Measurements from ENCODE around the gene ONECUT2.
A peak's percentile ranks its signal among the peaks of the same experiment; 100 is the strongest.
"Not testable (repeated sequence)": the region's sequence is repeated elsewhere in the genome, so short reads cannot be mapped to it uniquely, and the experiment has no call there.

Gene ONECUT2

DNA sequence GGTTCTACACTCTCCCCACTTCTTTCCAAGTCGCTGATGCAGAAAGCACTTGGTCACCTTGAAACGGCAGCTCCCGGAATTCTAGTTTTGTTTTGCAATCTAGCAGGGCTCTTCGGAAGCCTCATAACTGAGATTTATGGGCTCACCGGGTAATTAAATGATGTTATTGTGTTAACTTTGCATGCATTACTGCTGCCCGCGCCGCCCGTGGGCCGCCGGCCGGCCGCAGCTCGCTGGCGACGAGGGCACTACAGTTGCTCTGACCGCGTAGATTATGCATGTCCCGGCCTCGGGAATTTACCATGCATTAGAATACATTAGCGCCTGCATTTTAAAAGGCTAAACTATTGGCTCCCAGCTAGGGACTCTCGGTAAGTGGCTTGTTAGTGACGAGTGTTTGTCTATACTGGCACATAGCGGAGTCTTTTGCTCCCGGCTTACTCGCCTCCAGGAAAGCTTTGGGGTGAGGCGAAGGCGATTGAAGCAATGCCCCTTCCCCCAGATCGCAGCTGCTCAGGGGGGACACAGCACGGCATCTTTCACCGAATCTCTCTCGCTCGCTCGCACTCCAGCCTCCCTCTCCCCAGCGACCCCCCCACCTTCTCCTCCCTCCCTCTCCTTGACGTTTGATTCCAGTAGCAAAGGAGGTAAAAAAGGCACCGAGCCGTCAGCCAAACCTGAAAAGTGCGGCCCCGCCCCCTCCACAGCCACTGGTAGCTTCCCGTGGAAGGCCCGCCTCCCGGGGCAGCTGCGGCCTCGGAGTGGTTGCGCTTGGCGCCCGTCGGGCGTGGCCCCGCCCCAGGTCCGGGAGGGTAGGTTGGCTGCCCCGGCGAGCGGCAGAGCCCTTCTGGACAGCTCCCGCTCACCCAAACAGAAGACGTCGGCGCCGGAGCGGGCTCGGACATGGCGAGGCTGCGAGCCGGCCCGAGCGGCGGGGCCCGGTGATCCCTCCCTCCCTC lies at the start of gene ONECUT2:
ONECUT2 (plus strand) TSS at position 839 of the 959 bp plus-strand sequence. CDS start 343 bp downstream, outside the sequence.
- DNase-seq = peak; percentile 89

DNA sequence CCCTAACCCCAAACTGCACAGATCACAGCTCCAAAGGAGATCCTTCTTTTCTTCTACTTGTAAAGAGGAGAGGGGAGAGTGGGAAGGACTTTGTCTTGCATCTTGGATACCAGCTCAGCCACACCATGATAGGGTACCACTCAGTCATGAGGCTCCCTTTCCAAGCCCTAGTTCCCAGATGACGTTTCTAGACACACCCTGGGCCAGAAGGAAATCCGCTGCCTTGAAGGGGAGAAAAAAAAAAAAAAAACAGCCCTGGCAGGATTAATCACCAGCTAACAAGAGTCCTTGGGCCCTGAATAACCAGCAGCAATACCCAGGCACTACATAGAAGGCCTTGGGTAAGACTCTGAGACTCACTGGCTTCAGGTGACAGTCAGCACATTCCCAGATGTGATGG lies 45.9 kb upstream of the ONECUT2 start:
- no peak for DNase-seq

- no peak for DNase-seq
These were observed 45.1 kb upstream of the ONECUT2 start for GRCh38 chr18:57390044-57390443.

GRCh38 chr18:57394749-57395148 lies 40.4 kb upstream of the ONECUT2 start:
- DNase-seq = not testable (repeated sequence)

DNA sequence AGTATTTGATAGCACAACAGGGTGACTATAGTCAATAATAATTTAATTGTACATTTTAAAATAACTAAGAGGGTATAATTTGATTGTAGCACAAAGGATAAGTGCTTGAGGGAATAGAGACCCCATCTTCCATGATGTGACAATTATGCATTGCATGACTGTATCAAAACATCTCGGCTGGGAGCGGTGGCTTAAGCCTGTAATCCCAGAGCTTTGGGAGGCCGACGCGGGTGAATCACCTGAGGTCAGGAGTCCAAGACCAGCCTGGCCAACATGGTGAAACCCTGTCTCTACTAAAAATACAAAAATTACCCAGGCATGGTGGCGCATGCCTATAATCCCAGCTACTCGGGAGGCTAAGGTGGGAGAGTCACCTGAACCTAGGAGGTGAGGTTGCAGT lies 38.3 kb upstream of the ONECUT2 start:
- DNase-seq = not testable (repeated sequence)

GRCh38 chr18:57397440-57398132 lies 37.6 kb upstream of the ONECUT2 start:
- DNase-seq = peak; percentile 54

DNA sequence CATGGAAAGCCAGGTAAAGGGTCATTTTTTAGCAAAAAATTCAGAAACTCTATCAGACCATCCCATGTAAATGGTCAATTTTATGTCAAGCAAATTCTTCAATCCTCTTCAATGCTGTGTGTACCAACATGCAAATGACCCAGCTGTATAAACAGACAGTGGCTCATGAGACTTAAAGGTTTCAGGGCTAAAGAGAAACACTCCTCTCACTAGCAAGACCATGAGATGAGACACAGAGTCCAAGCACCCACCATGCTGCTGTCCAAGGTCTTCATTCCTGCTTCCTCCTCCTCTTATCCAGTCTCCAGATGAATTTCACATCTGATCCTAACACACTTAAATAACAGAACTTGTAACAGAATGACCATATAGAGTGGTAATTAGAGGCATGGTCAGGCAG lies 30.8 kb upstream of the ONECUT2 start:
- no peak for DNase-seq

DNA sequence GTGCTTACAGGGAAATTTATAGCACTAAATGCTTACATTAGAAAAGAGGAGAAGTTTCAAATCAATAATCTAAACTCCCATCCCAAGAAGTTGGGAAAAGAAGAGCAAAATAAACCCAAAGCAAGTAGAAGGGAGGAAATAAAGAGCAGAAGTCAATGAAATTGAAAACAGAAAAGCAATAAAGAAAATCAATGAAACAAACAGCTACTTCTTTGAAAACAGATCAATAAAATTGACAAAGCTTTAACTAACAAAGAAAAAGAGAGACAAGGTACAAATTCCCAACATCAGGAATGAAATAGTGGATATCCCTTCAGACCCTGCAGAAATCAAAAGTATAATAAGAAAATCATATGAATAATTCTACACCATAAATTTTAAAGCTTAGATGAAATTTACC lies 25.5 kb upstream of the ONECUT2 start:
- no peak for DNase-seq

- DNase-seq = no peak
These were observed 24.4 kb upstream of the ONECUT2 start for GRCh38 chr18:57410749-57411148.

GRCh38 chr18:57416542-57416941 lies 18.6 kb upstream of the ONECUT2 start:
- no peak for DNase-seq

DNA sequence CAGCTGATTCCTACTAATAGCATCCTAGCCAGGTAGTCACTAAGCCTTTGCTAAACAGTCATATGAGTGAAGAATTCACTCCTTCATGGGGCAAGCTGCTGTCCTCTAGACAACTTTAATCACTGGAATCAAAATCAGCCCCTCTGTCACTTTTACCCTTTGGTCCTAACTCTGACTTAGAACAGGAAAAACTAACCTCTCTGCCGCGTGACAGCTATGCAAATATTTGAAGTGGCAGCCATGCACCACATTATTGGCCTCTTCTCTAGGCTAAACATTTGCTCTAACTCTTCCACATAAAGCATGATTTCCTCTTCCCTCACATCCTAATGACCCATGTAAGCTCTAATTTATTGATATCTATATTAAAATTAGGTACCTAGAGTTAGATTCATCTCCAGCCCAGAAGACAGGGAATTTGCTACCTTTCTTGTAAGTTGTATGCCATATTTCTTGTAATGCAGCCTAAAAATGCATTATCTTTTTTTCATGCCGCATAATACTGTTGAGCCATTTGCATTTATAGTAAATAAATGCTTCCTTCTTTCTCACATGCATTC lies 12.8 kb upstream of the ONECUT2 start:
- no peak for DNase-seq

DNA sequence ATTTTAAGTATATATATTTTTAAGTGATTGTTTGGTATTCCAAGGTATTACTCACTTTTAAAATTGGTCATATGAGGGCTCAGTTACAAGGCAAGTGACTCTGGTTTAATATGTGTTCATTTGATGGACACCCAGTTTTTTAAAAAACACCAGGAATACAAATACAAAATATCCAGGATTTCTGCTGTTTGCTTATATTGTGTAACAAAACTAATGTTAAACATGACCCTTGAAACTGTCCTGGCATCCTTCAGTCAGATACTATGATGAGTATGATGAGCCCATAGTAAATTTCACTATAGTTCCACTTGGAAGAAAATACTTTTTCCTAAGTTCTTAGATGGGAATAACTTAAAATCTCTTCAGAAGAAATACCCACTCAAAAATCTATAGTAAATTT lies 11.4 kb upstream of the ONECUT2 start:
- no peak for DNase-seq

DNA sequence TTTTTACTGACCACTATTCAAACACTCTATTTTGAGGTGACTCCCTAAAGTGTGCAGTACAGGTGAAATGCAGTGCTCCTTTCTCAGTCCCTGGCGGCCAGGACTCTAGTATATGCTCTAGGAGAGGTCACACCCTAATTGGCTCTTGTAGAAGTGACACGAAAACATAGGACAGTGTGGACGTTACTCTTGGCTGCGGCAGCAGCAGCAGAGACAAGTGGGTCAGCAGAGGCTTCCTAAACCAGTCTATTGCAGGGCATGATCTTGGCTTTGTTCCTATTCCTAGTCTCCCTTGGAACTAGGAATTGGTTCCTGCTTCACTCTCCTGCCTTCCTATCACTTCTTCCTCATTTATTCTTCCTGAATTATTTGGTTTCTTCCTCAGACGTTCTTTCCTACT lies 10.1 kb upstream of the ONECUT2 start:
- no peak for DNase-seq

- no peak for DNase-seq
These were observed 9.0 kb upstream of the ONECUT2 start for GRCh38 chr18:57426187-57426586.

- no peak for DNase-seq
These were observed 7.6 kb upstream of the ONECUT2 start for GRCh38 chr18:57427429-57428201.

DNA sequence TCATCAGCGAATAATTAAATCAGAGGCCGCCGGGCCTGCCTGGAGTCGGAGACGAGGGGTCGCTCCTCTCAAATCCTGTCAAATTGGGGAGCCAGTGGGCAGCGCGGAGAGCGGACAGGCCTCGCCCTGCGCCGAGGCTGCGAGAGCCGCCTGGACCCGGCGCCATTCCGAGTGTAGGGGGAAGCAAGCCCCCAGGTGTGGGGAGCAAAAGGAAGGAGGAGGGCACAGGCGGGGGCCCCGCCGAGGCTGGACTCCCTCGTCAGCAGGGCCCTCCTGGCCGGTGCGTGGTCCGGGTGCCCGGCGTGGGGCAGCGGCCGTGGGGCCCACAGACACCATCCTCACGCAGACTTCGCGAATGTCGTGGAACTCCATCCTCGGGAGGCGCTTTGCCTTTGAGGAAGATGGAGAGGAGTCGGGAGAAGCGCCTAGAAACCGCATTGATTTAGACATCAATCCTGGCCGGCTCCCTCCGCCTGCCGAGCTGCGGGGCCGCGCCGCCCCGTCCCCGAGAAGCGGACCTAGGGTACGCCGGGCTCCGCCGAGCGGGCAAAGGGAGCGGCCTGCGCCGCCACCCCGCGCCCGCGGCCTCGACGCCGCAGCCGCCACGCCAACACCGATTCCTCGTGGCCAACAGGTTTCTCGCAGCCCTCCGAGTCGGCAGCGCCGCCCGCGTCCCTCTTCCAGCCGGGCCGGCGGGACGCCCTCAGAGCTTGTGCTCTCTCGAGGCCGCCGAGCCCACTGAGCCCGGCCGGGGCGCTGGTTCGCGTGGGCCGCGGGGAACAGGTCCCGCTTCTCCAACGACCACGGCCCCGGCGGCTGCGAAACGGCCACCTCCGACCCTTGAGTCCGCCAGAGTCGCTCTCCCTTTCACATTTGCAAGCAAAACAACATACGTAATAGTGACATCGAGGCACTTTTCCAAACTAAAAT lies 6.7 kb upstream of the ONECUT2 start:
- DNase-seq = no peak

DNA sequence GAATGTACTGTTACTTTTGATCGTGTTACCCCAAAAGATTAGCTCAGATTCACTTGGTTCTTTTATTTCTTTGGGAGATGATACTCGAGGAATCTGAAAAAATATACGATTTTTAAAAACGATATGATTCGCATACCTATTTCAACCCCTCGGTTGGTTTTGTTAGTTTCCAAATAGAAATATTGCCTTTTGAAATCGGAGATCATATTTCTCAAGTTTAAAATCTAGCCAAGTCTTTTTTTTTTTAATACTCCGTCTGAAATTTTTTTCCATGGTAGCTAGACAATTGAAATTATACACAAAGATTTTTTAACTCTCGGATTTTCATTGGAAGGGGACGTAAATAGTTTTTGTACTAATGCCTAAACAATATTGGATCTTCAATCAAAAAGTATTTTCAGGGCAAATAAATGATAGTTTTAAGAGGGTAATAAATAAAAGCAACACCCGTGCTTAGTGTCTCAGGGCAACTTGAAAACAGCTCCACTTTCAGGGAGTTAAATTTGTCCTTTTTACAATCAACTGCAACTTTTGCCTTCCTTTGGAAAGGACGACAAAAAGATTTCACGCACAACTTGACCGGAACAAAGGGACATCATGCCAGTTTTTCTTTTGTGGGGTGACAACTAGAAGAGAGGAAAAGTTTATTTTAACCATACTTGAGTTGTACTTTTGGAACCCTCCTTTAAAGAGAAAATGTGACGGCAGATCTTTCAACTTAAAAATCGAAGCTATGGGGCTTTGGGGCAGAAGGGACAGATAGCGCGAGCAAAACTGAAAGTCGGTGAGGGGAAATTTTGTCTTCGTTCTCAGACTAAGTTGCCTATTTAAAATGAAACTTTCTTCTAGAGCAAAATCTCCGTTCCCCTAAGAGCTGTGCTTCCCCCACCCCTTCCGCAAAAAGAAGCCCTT lies 5.8 kb upstream of the ONECUT2 start:
- no peak for DNase-seq

- no peak for DNase-seq
These were observed 4.8 kb upstream of the ONECUT2 start for GRCh38 chr18:57430079-57431001.

DNA sequence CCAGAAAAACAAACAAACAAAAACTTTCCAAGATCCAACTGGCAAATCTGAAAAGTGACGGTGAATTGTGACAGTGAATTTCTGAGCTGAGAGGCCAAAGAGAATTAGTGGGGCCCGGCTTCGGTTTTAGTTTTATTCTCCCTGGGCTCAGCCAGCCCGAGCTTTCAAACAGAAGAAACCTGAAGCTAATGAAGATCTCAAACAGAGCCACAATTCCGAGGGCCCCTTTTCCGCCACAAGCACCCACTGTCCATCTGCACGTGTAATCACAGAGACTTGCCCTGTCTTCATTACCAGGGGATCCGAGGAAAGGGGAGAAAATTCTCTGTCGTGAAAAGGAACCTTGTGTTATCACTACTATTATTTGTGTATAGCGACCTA lies 4.2 kb upstream of the ONECUT2 start:
- DNase-seq = no peak

Measured in fibroblast of skin of right biceps (primary cell).